Heart left ventricle (tissue), 13 donors: Measurements from ENCODE around the gene RTTN.

Experiments used
- POLR2A ChIP-seq, 2 donors: fragments of 450-650 bp; IDR thresholded peaks; one replicate each; pipeline ENCODE4 v1.6.1; 2017; ENCODE audit warnings: antibody characterized with exemption in 2 of 2, mild to moderate bottlenecking in 2 of 2, moderate library complexity in 2 of 2
- TF ChIP-seq, protein P1 (sequence below), 12 donors: fragments of 200-600 bp; sonication (generic) in 4 of 12; IDR thresholded peaks; one replicate each; pipeline versions ENCODE4 v1.5.0 to v1.8.0; 2018 to 2022; ENCODE audit warnings: antibody characterized with exemption in 12 of 12, mild to moderate bottlenecking in 5 of 12
- donor health status: ischemic (EF 13 %, LVEDD 7.1; RV severe dilation, severe dysfunction).
- donor health status: DM: no; HTN: yes; CAD: no.
- donor health status: DM: no; HTN: no; CAD: no.
- donor health status: ischemic (EF 25% LVEDD 6.9; RV normal size, moderate dysfunction).
- donor health status: ischemic (EF 25% LVEDD 5.7; RV mildly dilated, moderate dysfunction).
- donor health status: ischemic (EF 35%, LVEDD 5.7; RV mildly dilated, moderate dysfunction).
- donor health status: nonischemic (EF 11% LVEDD 7.7; RV severe dilation, severe dysfunction).
- donor health status: DM: yes; HTN: yes; CAD: no.
- donor health status: PGD.
- donor health status: ischemic (EF 29% LVEDD 5.4; RV normal size, mild dysfunction).
- donor health status: nonischemic (EF 23%, LVEDD 6.1; RV moderate dilation, normal function).

DNA sequence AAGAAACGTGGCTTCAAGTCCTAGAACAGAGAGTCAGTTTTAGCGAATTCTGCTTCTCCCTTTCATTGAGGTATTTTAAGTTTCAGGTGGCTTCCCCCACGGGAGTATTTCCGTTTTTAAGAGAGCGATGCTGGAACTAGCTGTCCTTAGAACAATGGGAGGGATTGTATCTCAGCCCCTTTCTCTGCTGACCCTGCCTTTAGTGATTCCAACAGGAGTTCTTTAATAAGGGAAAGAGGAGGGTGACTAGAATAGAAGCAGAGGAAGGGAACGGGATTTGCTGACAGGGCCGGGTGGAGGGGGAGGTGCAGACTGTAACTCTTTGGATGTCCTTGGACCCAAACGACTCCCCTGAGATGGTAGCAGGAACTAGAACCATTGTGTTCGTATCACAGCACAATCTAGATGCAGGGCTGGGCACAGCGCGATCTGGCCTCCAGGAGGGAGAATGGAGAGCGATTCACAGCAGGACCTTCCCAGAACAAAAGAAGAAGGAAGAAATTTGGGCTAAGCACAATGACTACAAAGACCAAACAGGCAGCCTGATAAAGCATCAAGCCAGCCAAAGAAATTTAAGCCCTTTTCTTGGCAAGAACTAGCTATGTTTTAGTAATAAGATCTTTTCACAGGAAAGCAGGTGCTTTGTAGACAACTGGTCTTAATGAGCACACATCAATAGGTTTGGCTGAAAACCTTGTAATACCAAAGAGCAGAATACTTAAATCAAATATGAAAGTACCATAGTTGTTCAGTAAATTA is 15.8 kb upstream of the RTTN start:
- TF ChIP-seq, protein P1, sequence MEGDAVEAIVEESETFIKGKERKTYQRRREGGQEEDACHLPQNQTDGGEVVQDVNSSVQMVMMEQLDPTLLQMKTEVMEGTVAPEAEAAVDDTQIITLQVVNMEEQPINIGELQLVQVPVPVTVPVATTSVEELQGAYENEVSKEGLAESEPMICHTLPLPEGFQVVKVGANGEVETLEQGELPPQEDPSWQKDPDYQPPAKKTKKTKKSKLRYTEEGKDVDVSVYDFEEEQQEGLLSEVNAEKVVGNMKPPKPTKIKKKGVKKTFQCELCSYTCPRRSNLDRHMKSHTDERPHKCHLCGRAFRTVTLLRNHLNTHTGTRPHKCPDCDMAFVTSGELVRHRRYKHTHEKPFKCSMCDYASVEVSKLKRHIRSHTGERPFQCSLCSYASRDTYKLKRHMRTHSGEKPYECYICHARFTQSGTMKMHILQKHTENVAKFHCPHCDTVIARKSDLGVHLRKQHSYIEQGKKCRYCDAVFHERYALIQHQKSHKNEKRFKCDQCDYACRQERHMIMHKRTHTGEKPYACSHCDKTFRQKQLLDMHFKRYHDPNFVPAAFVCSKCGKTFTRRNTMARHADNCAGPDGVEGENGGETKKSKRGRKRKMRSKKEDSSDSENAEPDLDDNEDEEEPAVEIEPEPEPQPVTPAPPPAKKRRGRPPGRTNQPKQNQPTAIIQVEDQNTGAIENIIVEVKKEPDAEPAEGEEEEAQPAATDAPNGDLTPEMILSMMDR (IDR thresholded peaks at IDR 0.05) = no peak
- TF ChIP-seq POLR2A (IDR thresholded peaks at IDR 0.05) = no peak
